GM12878 (cell line): ENCODE data around the gene HEYL. TPM values are rescaled to one million over a fixed set of nuclear protein-coding genes. Genes with fewer than 3 reads are reported as not detected.

Source experiments
- ATAC-seq: fragments of 200-7000 bp; cut with Tn5 transposase; 3 replicates; pipeline ENCODE4 v1.9.1; 2020; ENCODE audit warnings: mild to moderate bottlenecking, moderate library complexity
- BruUV-seq: library from RNA; stranded (reverse); fragments of 400-500 nt; replicated peaks from 2 replicates; lab custom pipeline; 2021; lab: Mats Ljungman, UMichigan
- CTCF ChIA-PET: fragments of 300-600 bp; sonication (Branson Sonifier 250); formaldehyde crosslinking; extraction: SDS; loops from one replicate; lab custom pipeline; 2021; ENCODE audit warnings: inconsistent platforms; lab: Yijun Ruan, JAX
- POLR2A ChIA-PET: fragments of 350-600 bp; formaldehyde crosslinking; extraction: SDS; loops from one replicate; lab custom pipeline; 2021; ENCODE audit warnings: inconsistent platforms; lab: Charles Lee
- RAD21 ChIA-PET: fragments of 300-600 bp; sonication (Branson Sonifier 250); formaldehyde crosslinking; loops from one replicate; lab custom pipeline; 2023; ENCODE audit warnings: antibody characterized with exemption; ENCODE audit not compliant: unreplicated experiment; lab: Charles Lee
- SMC1A ChIA-PET: fragments of 300-600 bp; sonication (Branson Sonifier 250); formaldehyde crosslinking; loops from one replicate; lab custom pipeline; 2023; ENCODE audit not compliant: unreplicated experiment, uncharacterized antibody; lab: Charles Lee
- DNase-seq: peaks from one replicate; pipeline ENCODE4 v3.0.0-alpha.2; 2011; ENCODE audit warnings: low read depth, low spot score
- FAIRE-seq: peaks from 3 replicates; lab custom pipeline; 2011; peaks lifted over from hg19 to GRCh38; lab: Jason Lieb, UNC
- H2AFZ ChIP-seq: 2 replicates; pipeline ENCODE4 v1.6.0; 2011; ENCODE audit warnings: low read depth, low read length, control low read depth; ENCODE audit not compliant: control insufficient read depth
- H3K27ac ChIP-seq: 2 replicates; pipeline ENCODE4 v1.5.1; 2011; ENCODE audit warnings: control low read depth; ENCODE audit not compliant: control insufficient read depth, insufficient read depth
- H3K27me3 ChIP-seq, 2 experiments: replicated peaks in 1 of 2; 2 replicates each; pipeline versions ENCODE4 v1.6.0 to v1.6.1; 2011; ENCODE audit warnings: low read length in 1 of 2; ENCODE audit not compliant: control insufficient read depth in 2 of 2, insufficient read depth in 2 of 2
- H3K36me3 ChIP-seq, 2 experiments: 2 replicates each; pipeline ENCODE4 v1.5.1; 2011; ENCODE audit warnings: low read length in 1 of 2; ENCODE audit not compliant: control insufficient read depth in 2 of 2, insufficient read depth in 2 of 2
- H3K4me1 ChIP-seq: 2 replicates; pipeline ENCODE4 v1.6.1; 2011; ENCODE audit warnings: mild to moderate bottlenecking, low read length, moderate library complexity, mixed read lengths; ENCODE audit not compliant: control insufficient read depth, insufficient read depth
- H3K4me2 ChIP-seq: 2 replicates; pipeline ENCODE4 v1.6.0; 2011; ENCODE audit warnings: control low read depth; ENCODE audit not compliant: control insufficient read depth, insufficient read depth
- H3K4me3 ChIP-seq: fragments of 200-600 bp; sonication (generic); 2 replicates; pipeline ENCODE4 v1.5.1; 2016
- H3K79me2 ChIP-seq: 2 replicates; pipeline ENCODE4 v1.6.0; 2011; ENCODE audit warnings: low read length; ENCODE audit not compliant: control insufficient read depth, insufficient read depth
- H3K9ac ChIP-seq: 2 replicates; pipeline ENCODE4 v1.8.0; 2011; ENCODE audit warnings: low read length, control low read depth, mixed read lengths; ENCODE audit not compliant: control insufficient read depth, insufficient read depth
- H3K9me3 ChIP-seq: replicated peaks from 3 replicates; pipeline ENCODE4 v1.5.1; 2011; ENCODE audit warnings: mild to moderate bottlenecking, low read length; ENCODE audit not compliant: control insufficient read depth, insufficient read depth
- H4K20me1 ChIP-seq: 2 replicates; pipeline ENCODE4 v1.6.0; 2011; ENCODE audit not compliant: control insufficient read depth, insufficient read depth
- BCL11A ChIP-seq: IDR thresholded peaks from 2 replicates; pipeline ENCODE4 v1.6.1; 2011; ENCODE audit warnings: low read depth, low read length
- FOXM1 ChIP-seq: IDR thresholded peaks from 2 replicates; pipeline ENCODE4 v1.6.1; 2012; ENCODE audit warnings: low read depth, mild to moderate bottlenecking, inconsistent platforms, low read length, moderate library complexity
- HDGF ChIP-seq: fragments of 450-650 bp; IDR thresholded peaks from 2 replicates; pipeline ENCODE4 v1.6.1; 2016; ENCODE audit warnings: antibody characterized with exemption
- MTA2 ChIP-seq: fragments of 450-650 bp; IDR thresholded peaks from 2 replicates; pipeline ENCODE4 v1.6.1; 2016; ENCODE audit warnings: low read depth, mild to moderate bottlenecking, moderate library complexity
- PRDM15 ChIP-seq: fragments of 450-650 bp; formaldehyde crosslinking; IDR thresholded peaks from 2 replicates; pipeline ENCODE4 v1.4.0; 2020; ENCODE audit warnings: mild to moderate bottlenecking, moderate library complexity
- RELB ChIP-seq: fragments of 450-650 bp; IDR thresholded peaks from 2 replicates; pipeline ENCODE4 v1.6.1; 2017; ENCODE audit warnings: low read depth, mild to moderate bottlenecking, moderate library complexity
- SIN3A ChIP-seq: IDR thresholded peaks from 2 replicates; pipeline ENCODE4 v1.6.1; 2012; ENCODE audit warnings: low read depth, low read length, improper control_type of control experiment
- TCF12 ChIP-seq: IDR thresholded peaks from 2 replicates; pipeline ENCODE4 v1.6.1; 2011; ENCODE audit warnings: low read depth, mild to moderate bottlenecking, low read length
- WGBS: methylation state at CpG from one replicate; pipeline ENCODE4 v1.1.6; 2016; ENCODE audit warnings: low lambda C conversion rate; ENCODE audit not compliant: insufficient replicate concordance, insufficient coverage; ENCODE audit errors: missing lambda C conversion rate; 5-methylcytosine and 5-hydroxymethylcytosine counted together
- in situ Hi-C: fragments of 300-500 bp; cut with MboI; formaldehyde crosslinking; loops from 9 replicates; pipeline ENCODE4 v1.14.3; 2018; ENCODE audit warnings: mixed read lengths
- intact Hi-C: fragments of 100-400 bp; cut with micrococcal nuclease; formaldehyde crosslinking; loops from one replicate; pipeline ENCODE4 v1.14.2; 2022; ENCODE audit not compliant: unreplicated experiment
- polyA plus RNA-seq, 11 experiments: library from polyadenylated mRNA; depleted of rRNA in 4 of 11; unstranded in 6 of 11; stranded (reverse) in 5 of 11; fragments of >200 nt; fragmentation: Nextera tagmentation in 4 of 11; fragmentation: Illumina TruSeq in 1 of 11; extraction: Ambion mirVana in 4 of 11; extraction: Trizol in 1 of 11; gene quantifications; 1 replicate in 1 of 11; 2 replicates in 10 of 11; pipeline versions ENCODE4 v1.2.1 to v1.2.3, GENCODE V29; 2011 to 2016; ENCODE audit warnings: inconsistent platforms in 2 of 11, missing spikeins in 2 of 11, low read depth in 1 of 11
- total RNA-seq, 4 experiments: library from RNA; depleted of rRNA in 3 of 4; stranded (reverse); fragments of >200 nt in 3 of 4; fragmentation: Illumina TruSeq in 1 of 4; extraction: Trizol in 1 of 4; gene quantifications; 2 replicates each; pipeline versions ENCODE4 v1.2.1 to v1.2.3, GENCODE V29; 2013 to 2021

HEYL gene
- total and polyA plus RNA-seq, 10 of the 15 experiments (the other 5 are each of a cell fraction or from before 2014, with no cell fraction given) = under 0.01 to 0.04 TPM; not detected in 8

GRCh38 chr1:39620659-39621165, 18.7 kb downstream of the HEYL start (continued):
- no peak for TF ChIP-seq PRDM15
- TF ChIP-seq TCF12 = no peak
- no peak for TF ChIP-seq BCL11A
- TF ChIP-seq SIN3A = no peak
- no peak for TF ChIP-seq RELB
- no peak for TF ChIP-seq HDGF
- TF ChIP-seq, all 136 proteins: peak for 0

- in situ Hi-C loops (no loop called here), intact Hi-C loops (no loop called here)
- DNase-seq (no peak), ATAC-seq (no peak), FAIRE-seq (no peak)
- H3K4me1 ChIP-seq = no peaks in the 10 kb centered on the region
- ChIA-PET SMC1A (interaction anchor here (1.4 kb wide), 1 partner anchor 11 kb away, joined by 5 read pairs; no protein-coding TSS in a partner anchor), POLR2A (no interaction called here), RAD21 (no interaction called here), CTCF (interaction anchor here (1.4 to 2.3 kb wide), 3 partner anchors 7 to 11 kb away, joined by 3 to 8 read pairs (median 5); no protein-coding TSS in a partner anchor)
- no peak overlapping the region for H3K4me2 ChIP-seq
- BruUV-seq = no TSS peak
- no peak overlapping the region for H3K9ac ChIP-seq
- H3K36me3 ChIP-seq = no peaks in the 10 kb centered on the region
- no peaks in the 10 kb centered on the region for H3K9me3 ChIP-seq
- H3K4me3 ChIP-seq = no peak overlapping the region
- no peaks in the 10 kb centered on the region for H3K27me3 ChIP-seq
- H3K27ac ChIP-seq = no peak overlapping the region
- H4K20me1 ChIP-seq = no peaks in the 10 kb centered on the region
- H3K79me2 ChIP-seq = no peaks in the 10 kb centered on the region
- 45% methylated on average over 4 of the region's 4 CpGs for WGBS
- no peak for TF ChIP-seq MTA2
- TF ChIP-seq FOXM1 = no peak
- no peak overlapping the region for H2AFZ ChIP-seq
Measured at GRCh38 chr1:39617488-39618049, 21.9 kb downstream of the HEYL start.
